Measurements from ENCODE around the gene SMIM33. TPM values are rescaled to one million over a fixed set of nuclear protein-coding genes. Genes with fewer than 3 reads are reported as not detected.

The SMIM33 gene
- total and polyA plus RNA-seq, 2 of the 13 experiments (the other 11 are each of a cell fraction or from before 2014, with no cell fraction given): not detected

DNA sequence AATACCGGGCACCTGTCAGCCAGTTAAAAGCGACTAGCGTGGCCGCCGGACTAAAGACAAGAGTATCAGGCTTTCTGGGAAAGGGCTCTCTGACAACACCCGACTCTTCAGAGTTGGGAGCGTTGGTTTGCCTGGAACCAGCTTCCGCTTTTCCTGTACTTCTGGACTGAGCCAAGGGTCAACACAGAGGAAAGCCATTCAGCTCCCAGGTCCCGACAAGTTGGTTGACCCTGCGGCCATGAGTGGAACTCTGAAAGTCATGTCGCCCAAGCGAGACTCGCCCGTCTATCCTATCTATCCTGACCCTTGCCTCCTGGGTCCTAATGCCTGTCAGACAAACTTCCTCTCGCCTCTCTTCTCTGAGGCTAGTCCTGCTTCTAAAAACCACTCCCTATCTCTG, 33.1 kb downstream of the SMIM33 start (continued):
- TF ChIP-seq, protein P1, sequence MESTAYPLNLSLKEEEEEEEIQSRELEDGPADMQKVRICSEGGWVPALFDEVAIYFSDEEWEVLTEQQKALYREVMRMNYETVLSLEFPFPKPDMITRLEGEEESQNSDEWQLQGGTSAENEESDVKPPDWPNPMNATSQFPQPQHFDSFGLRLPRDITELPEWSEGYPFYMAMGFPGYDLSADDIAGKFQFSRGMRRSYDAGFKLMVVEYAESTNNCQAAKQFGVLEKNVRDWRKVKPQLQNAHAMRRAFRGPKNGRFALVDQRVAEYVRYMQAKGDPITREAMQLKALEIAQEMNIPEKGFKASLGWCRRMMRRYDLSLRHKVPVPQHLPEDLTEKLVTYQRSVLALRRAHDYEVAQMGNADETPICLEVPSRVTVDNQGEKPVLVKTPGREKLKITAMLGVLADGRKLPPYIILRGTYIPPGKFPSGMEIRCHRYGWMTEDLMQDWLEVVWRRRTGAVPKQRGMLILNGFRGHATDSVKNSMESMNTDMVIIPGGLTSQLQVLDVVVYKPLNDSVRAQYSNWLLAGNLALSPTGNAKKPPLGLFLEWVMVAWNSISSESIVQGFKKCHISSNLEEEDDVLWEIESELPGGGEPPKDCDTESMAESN (CRISPR knock-in tag; conservative IDR thresholded peaks at IDR 0.05): peak; percentile 54; the same call in 1 of the 2 replicates
- TF ChIP-seq SPEN (CRISPR knock-in tag; IDR thresholded peaks at IDR 0.05; ENCODE audit: low read depth) (0 out of 2 replicates have a peak, but pooled peaks have one; percentile 33), ZNF224 (CRISPR knock-in tag; IDR thresholded peaks at IDR 0.05) (0 out of 2 replicates have a peak, but pooled peaks have one; percentile 12), ZNF124 (CRISPR knock-in tag; IDR thresholded peaks at IDR 0.05) (peak; percentile 83), MNT (IDR thresholded peaks at IDR 0.05) (0 out of 2 replicates have a peak, but pooled peaks have one; percentile 17), ESRRA (CRISPR knock-in tag; IDR thresholded peaks at IDR 0.05; ENCODE audit: low read depth) (peak; percentile 19; the same call in 1 of the 2 replicates), ZMYM3 (CRISPR knock-in tag; IDR thresholded peaks at IDR 0.05) (peak; percentile 80), RXRA (CRISPR knock-in tag; IDR thresholded peaks at IDR 0.05) (peak; percentile 70; the same call in 1 of the 2 replicates), ZSCAN9 (CRISPR knock-in tag; IDR thresholded peaks at IDR 0.05; ENCODE audit: borderline replicate concordance) (0 out of 2 replicates have a peak, but pooled peaks have one; percentile 43), FOXA3 (CRISPR knock-in tag; IDR thresholded peaks at IDR 0.05) (peak; percentile 38), ZFP37 (CRISPR knock-in tag; IDR thresholded peaks at IDR 0.05; ENCODE audit: borderline replicate concordance) (peak; percentile 25; the same call in 1 of the 2 replicates), MEIS2 (CRISPR knock-in tag; IDR thresholded peaks at IDR 0.05) (peak; percentile 58; the same call in 1 of the 2 replicates), FOXK1 (CRISPR knock-in tag; IDR thresholded peaks at IDR 0.05; ENCODE audit: borderline replicate concordance, low read depth) (0 out of 2 replicates have a peak, but pooled peaks have one; percentile 18), TBX2 (CRISPR knock-in tag; IDR thresholded peaks at IDR 0.05; ENCODE audit: borderline replicate concordance) (peak; percentile 39; the same call in 1 of the 2 replicates), ETV5 (CRISPR knock-in tag; IDR thresholded peaks at IDR 0.05; ENCODE audit: borderline replicate concordance) (peak; percentile 71; the same call in 1 of the 2 replicates), ZSCAN5A (CRISPR knock-in tag; IDR thresholded peaks at IDR 0.05; ENCODE audit: borderline replicate concordance) (0 out of 2 replicates have a peak, but pooled peaks have one; percentile 84), BRD4 (CRISPR knock-in tag; IDR thresholded peaks at IDR 0.05) (peak; percentile 77; the same call in 1 of the 2 replicates), ZNF205 (CRISPR knock-in tag; IDR thresholded peaks at IDR 0.05) (peak; percentile 21; the same call in 1 of the 2 replicates), ZNF331 (CRISPR knock-in tag; IDR thresholded peaks at IDR 0.05) (peak; percentile 38; the same call in 1 of the 2 replicates)
- TF ChIP-seq, protein P2, sequence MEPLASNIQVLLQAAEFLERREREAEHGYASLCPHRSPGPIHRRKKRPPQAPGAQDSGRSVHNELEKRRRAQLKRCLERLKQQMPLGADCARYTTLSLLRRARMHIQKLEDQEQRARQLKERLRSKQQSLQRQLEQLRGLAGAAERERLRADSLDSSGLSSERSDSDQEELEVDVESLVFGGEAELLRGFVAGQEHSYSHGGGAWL (CRISPR knock-in tag; IDR thresholded peaks at IDR 0.05): peak; percentile 60; the same call in 1 of the 2 replicates
- TF ChIP-seq, protein P3, sequence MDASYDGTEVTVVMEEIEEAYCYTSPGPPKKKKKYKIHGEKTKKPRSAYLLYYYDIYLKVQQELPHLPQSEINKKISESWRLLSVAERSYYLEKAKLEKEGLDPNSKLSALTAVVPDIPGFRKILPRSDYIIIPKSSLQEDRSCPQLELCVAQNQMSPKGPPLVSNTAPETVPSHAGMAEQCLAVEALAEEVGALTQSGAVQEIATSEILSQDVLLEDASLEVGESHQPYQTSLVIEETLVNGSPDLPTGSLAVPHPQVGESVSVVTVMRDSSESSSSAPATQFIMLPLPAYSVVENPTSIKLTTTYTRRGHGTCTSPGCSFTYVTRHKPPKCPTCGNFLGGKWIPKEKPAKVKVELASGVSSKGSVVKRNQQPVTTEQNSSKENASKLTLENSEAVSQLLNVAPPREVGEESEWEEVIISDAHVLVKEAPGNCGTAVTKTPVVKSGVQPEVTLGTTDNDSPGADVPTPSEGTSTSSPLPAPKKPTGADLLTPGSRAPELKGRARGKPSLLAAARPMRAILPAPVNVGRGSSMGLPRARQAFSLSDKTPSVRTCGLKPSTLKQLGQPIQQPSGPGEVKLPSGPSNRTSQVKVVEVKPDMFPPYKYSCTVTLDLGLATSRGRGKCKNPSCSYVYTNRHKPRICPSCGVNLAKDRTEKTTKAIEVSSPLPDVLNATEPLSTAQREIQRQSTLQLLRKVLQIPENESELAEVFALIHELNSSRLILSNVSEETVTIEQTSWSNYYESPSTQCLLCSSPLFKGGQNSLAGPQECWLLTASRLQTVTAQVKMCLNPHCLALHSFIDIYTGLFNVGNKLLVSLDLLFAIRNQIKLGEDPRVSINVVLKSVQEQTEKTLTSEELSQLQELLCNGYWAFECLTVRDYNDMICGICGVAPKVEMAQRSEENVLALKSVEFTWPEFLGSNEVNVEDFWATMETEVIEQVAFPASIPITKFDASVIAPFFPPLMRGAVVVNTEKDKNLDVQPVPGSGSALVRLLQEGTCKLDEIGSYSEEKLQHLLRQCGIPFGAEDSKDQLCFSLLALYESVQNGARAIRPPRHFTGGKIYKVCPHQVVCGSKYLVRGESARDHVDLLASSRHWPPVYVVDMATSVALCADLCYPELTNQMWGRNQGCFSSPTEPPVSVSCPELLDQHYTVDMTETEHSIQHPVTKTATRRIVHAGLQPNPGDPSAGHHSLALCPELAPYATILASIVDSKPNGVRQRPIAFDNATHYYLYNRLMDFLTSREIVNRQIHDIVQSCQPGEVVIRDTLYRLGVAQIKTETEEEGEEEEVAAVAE (CRISPR knock-in tag; IDR thresholded peaks at IDR 0.05; ENCODE audit: borderline replicate concordance): peak; percentile 53; the same call in 1 of the 2 replicates

Data from HepG2 (cell line).